ENCODE measurements around the gene MAPKAPK2. TPM values are rescaled to one million over a fixed set of nuclear protein-coding genes. Genes with fewer than 3 reads are reported as not detected.

Gene MAPKAPK2
- total RNA-seq, 1 donor from 2014 or later, result 35.3 TPM

DNA sequence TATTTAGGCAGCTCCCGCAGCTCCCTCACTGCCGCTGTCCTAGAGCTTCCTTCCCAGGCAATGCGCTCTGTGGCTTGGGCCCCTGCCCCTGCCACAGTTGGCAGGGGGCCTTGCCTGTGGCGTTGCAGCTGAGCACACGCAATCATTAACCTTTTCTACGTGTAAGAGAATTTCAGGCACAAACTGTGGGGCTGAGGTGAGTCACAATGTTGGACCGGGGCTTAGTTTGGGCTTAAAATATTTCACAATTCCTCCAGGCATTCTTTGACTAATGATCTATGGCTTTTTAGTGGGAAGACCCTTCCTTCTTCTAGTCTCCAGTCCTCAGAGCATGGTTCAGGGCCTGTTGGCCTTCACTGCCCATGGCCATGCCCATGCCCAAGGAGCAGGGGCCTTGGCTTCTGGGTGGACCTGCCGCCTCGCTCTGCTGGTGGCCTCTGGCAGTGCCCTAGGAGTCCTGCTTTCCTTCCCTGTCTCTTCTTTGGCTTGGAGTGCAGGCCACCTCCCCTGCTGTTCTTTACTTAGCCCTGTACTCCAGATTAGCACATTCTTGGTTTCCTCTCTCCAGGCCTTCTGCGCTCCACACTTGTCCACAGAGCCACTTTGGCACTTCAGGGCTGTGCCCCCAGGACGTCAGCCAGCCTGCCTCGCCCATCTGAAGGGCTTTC lies 39.2 kb downstream of the MAPKAPK2 start:
- Histone ChIP-seq H3K27me3 (no peaks in the 10 kb centered on the region), H3K36me3 (peaks cover 0 to 2% of the 10 kb centered on the region in 2 donors), H3K4me1 (peaks cover 20 to 47% of the 10 kb centered on the region in 2 donors), H3K9me3 (no peaks in the 10 kb centered on the region), H3K27ac (peak overlapping the region; percentile 84 to 85), H3K4me3 (peak overlapping the region; percentile 24 to 27)
- intact Hi-C loops (cut with DNase I), result loop anchor here (1.0 to 5.0 kb wide), 5 partner anchors 17 to 222 kb away; partner anchors contain the start of genes DYRK3 and MAPKAPK2
- TF ChIP-seq, protein P1, sequence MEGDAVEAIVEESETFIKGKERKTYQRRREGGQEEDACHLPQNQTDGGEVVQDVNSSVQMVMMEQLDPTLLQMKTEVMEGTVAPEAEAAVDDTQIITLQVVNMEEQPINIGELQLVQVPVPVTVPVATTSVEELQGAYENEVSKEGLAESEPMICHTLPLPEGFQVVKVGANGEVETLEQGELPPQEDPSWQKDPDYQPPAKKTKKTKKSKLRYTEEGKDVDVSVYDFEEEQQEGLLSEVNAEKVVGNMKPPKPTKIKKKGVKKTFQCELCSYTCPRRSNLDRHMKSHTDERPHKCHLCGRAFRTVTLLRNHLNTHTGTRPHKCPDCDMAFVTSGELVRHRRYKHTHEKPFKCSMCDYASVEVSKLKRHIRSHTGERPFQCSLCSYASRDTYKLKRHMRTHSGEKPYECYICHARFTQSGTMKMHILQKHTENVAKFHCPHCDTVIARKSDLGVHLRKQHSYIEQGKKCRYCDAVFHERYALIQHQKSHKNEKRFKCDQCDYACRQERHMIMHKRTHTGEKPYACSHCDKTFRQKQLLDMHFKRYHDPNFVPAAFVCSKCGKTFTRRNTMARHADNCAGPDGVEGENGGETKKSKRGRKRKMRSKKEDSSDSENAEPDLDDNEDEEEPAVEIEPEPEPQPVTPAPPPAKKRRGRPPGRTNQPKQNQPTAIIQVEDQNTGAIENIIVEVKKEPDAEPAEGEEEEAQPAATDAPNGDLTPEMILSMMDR (IDR thresholded peaks at IDR 0.05), result peak in 2 of 3 experiments; percentile 5 to 11
- DNase-seq (ENCODE audit: low spot score in 2 of 2), result peak in 1 of 2 donors; percentile 81

DNA sequence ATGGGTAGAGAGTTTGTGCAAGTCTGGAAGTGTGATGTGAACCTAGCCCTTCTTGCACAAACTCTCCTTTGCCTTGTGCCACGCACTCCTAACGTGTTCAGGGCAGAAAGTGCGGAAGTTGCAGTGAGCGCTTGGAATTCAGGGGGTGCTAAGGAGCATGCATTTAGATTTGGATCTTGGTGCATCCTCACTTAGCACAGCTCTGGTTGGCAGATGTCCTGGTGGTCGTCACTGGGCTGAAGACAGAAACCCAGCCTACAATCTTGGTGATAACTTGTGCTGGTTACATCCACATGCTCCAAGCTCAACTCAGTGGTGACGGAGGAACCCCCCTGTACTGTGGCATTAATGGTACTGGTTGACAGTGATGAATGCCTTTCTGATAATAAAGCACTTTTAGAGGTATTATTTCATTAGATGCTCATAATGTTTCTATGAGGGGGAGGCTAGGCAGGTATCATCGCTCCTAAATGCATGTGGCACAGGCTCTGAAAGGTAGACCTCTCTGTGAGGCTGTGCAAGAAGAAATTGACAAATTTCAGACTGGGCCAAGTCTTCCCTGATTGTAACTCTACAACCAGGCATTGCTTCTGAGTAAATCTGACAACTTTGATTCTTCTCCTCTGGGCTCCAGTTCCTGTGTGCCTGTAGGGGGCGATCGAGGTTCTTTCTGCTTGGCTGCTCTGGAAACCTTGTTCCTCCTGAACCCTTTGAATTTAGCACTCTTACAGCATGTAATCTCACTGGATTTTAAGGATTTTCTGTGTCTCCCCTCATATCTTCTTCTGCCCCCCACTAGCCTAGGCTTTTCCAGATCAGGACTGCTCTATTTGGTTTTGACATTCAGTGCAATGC lies 40.6 kb downstream of the MAPKAPK2 start:
- Histone ChIP-seq H3K4me3 (no peak overlapping the region), H3K27me3 (no peaks in the 10 kb centered on the region), H3K36me3 (peaks cover 13 to 16% of the 10 kb centered on the region in 2 donors), H3K9me3 (no peaks in the 10 kb centered on the region), H3K4me1 (peaks cover 20 to 47% of the 10 kb centered on the region in 2 donors), H3K27ac (peak overlapping the region; percentile 14 to 85)
- TF ChIP-seq, protein P1 (IDR thresholded peaks at IDR 0.05), result peak; percentile 26 to 43 (median 41)
- peak in 1 of 2 donors; percentile 31 for DNase-seq (ENCODE audit: low spot score in 2 of 2)
- intact Hi-C loops (cut with DNase I), result loop anchor here (2.0 to 5.0 kb wide), 2 partner anchors 19 to 187 kb away; no protein-coding TSS in a partner anchor

DNA sequence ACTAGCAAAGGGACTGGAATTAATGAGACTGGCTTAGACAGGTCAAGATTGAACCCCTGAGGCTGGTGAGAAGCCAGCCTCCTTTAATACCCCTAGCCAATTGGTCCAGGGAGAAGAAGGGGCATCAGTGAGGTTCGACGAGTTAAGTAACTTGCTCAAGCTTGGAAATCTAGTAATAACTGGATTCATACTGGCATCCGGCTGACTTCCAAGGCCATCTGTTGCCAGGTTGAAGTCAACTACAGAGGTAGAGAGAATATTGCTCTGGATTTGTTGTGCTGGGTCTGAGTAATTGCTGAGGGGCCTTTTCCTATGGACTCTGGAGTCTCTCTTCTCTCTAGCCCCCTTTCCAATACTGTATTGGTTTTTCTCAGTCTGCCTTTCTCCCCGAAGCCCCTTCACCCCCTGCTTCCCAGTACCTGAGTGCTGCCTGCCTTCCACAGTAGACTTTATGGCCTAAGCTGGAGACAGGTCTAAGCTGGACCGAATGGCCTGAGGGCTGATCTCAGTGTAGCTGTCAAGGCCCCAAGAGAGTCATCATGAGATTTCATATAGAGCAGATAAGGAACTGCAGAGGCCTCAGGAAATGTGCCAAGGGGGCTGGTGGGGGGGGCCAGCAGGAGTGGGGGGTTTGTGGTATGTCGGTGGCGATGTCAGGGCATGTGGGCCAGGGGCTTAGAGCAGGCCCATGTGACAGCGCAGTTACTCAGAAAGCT lies 43.4 kb downstream of the MAPKAPK2 start:
- TF ChIP-seq, protein P1 (IDR thresholded peaks at IDR 0.05), result no peak
- H3K36me3 ChIP-seq, result peaks cover 41 to 44% of the 10 kb centered on the region in 2 donors
- peaks cover 18 to 39% of the 10 kb centered on the region in 2 donors for H3K4me1 ChIP-seq
- no peak overlapping the region for H3K4me3 ChIP-seq
- H3K27ac ChIP-seq, result no peak overlapping the region
- no peak for DNase-seq (ENCODE audit: low spot score in 2 of 2)
- H3K27me3 ChIP-seq, result no peaks in the 10 kb centered on the region
- intact Hi-C loops (cut with DNase I), result loop anchor here (5.0 kb wide), 1 partner anchor 184 kb away; no protein-coding TSS in a partner anchor
- no peaks in the 10 kb centered on the region for H3K9me3 ChIP-seq

DNA sequence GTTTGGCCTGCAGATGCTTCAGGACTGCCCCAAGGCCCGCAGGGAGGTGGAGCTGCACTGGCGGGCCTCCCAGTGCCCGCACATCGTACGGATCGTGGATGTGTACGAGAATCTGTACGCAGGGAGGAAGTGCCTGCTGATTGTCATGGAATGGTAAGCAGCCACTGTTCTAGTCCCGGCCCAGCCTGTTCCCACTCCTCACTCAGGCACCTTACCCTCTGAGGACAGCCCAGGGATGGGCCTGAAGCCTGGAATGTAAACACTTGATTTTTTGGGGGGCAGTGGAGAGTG lies 43.9 kb downstream of the MAPKAPK2 start:
- H3K9me3 ChIP-seq, result no peaks in the 10 kb centered on the region
- TF ChIP-seq, protein P1 (IDR thresholded peaks at IDR 0.05), result no peak
- H3K4me3 ChIP-seq, result no peak overlapping the region
- H3K27ac ChIP-seq, result no peak overlapping the region
- intact Hi-C loops (cut with DNase I), result loop anchor here (5.0 kb wide), 1 partner anchor 184 kb away; no protein-coding TSS in a partner anchor
- peaks cover 43 to 49% of the 10 kb centered on the region in 2 donors for H3K36me3 ChIP-seq
- no peaks in the 10 kb centered on the region for H3K27me3 ChIP-seq
- peak in 1 of 2 donors; percentile 52 for DNase-seq (ENCODE audit: low spot score in 2 of 2)
- peaks cover 14 to 34% of the 10 kb centered on the region in 2 donors for H3K4me1 ChIP-seq

DNA sequence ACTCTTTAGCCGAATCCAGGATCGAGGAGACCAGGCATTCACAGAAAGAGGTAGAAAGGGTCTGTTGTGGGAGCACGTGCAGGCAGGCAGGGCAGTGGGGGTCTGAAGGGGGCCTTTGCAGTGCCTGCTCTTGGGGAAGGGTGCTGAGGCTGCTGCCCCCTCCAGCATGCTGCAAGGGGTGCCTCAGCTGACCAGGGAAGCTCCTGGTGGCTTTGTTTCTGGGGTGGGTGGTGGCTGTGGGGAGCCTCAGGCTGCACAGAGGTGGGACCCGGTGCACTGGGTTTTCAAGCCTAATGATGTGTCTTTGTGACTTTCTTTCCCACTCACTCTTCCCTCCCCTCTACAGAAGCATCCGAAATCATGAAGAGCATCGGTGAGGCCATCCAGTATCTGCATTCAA lies 44.3 kb downstream of the MAPKAPK2 start:
- peaks cover 46 to 53% of the 10 kb centered on the region in 2 donors for H3K36me3 ChIP-seq
- H3K27me3 ChIP-seq, result no peaks in the 10 kb centered on the region
- TF ChIP-seq, protein P1 (IDR thresholded peaks at IDR 0.05), result no peak
- DNase-seq (ENCODE audit: low spot score in 2 of 2), result peak in 1 of 2 donors; percentile 55
- no peak overlapping the region for H3K4me3 ChIP-seq
- H3K27ac ChIP-seq, result no peak overlapping the region
- intact Hi-C loops (cut with DNase I), result loop anchor here (5.0 kb wide), 1 partner anchor 183 kb away; no protein-coding TSS in a partner anchor
- peaks cover 14 to 30% of the 10 kb centered on the region in 2 donors for H3K4me1 ChIP-seq
- H3K9me3 ChIP-seq, result no peaks in the 10 kb centered on the region
